Endodermal cell (in vitro differentiated cells): ENCODE results near the gene CGB7. TPM values are rescaled to one million over a fixed set of nuclear protein-coding genes. Genes with fewer than 3 reads are reported as not detected.

ENCODE experiments used
- DNase-seq: peaks from one replicate; pipeline ENCODE4 v3.0.0-alpha.2; 2017
- H3K27ac ChIP-seq: 2 replicates; pipeline ENCODE4 v1.5.1; 2013; ENCODE audit warnings: mild to moderate bottlenecking, low read depth, low read length, moderate library complexity
- H3K27me3 ChIP-seq: 2 replicates; pipeline ENCODE4 v1.6.1; 2013; ENCODE audit warnings: mild to moderate bottlenecking, low read length, moderate library complexity; ENCODE audit not compliant: insufficient read depth, control insufficient read depth, poor library complexity, severe bottlenecking
- H3K36me3 ChIP-seq: 2 replicates; pipeline ENCODE4 v1.7.0; 2013; ENCODE audit warnings: mild to moderate bottlenecking, low read length, moderate library complexity; ENCODE audit not compliant: control insufficient read depth, insufficient read depth
- H3K4me1 ChIP-seq: one replicate; pipeline ENCODE4 v1.7.0; 2013; ENCODE audit warnings: low read length; ENCODE audit not compliant: control insufficient read depth, insufficient read depth
- H3K4me3 ChIP-seq: 2 replicates; pipeline ENCODE4 v1.5.1; 2013; ENCODE audit warnings: mild to moderate bottlenecking, low read length, moderate library complexity
- H3K9ac ChIP-seq: 2 replicates; pipeline ENCODE4 v1.6.1; 2013; ENCODE audit warnings: mild to moderate bottlenecking, low read length, moderate library complexity; ENCODE audit not compliant: poor library complexity, severe bottlenecking; ENCODE audit errors: extremely low read depth
- H3K9me3 ChIP-seq: 2 replicates; pipeline ENCODE4 v1.6.1; 2013; ENCODE audit warnings: mild to moderate bottlenecking, low read length, moderate library complexity; ENCODE audit not compliant: control insufficient read depth
- H3K27ac Mint-ChIP-seq: 2 replicates; pipeline ENCODE4 v1.8.0; 2020; ENCODE audit warnings: mixed read lengths
- H3K27me3 Mint-ChIP-seq: 2 replicates; pipeline ENCODE4 v1.8.0; 2021; ENCODE audit warnings: mild to moderate bottlenecking, mixed read lengths; ENCODE audit not compliant: insufficient read depth
- H3K36me3 Mint-ChIP-seq: 2 replicates; pipeline ENCODE4 v1.8.0; 2020; ENCODE audit warnings: low read depth, mixed read lengths
- H3K4me1 Mint-ChIP-seq: 2 replicates; pipeline ENCODE4 v1.8.0; 2020; ENCODE audit warnings: mixed read lengths
- H3K4me3 Mint-ChIP-seq: 2 replicates; pipeline ENCODE4 v1.8.0; 2020; ENCODE audit warnings: mild to moderate bottlenecking, moderate library complexity, mixed read lengths
- H3K9me3 Mint-ChIP-seq: 2 replicates; pipeline ENCODE4 v1.8.0; 2020; ENCODE audit warnings: mild to moderate bottlenecking, mixed read lengths
- CTCF ChIP-seq: fragments of 200-600 bp; sonication (generic); conservative IDR thresholded peaks from 2 replicates; pipeline ENCODE4 v1.5.0; 2021; ENCODE audit warnings: antibody characterized with exemption, mild to moderate bottlenecking
- WGBS, 2 experiments: methylation state at CpG; one replicate each; pipeline versions ENCODE4 v1.1.5 to v1.1.7; 2013; ENCODE audit warnings: missing lambda C conversion rate in 2 of 2, mixed read lengths in 1 of 2; ENCODE audit not compliant: insufficient coverage in 1 of 2, insufficient read length in 1 of 2; 5-methylcytosine and 5-hydroxymethylcytosine counted together
- total RNA-seq, 2 donors: library from RNA; stranded (reverse); fragmentation: NEBNext Ultra II Directional in 1 of 2; extraction: Animal tissue kit (Norgen Biotek cat#: 25700) in 1 of 2; gene quantifications; 2 replicates in 1 of 2; 3 replicates in 1 of 2; pipeline ENCODE4 v1.2.1, GENCODE V29; 2021

CGB7 gene
- total RNA-seq, 2 donors from 2014 or later = 1.5 to 2.9 TPM

GRCh38 chr19:49094505-49095482, 37.2 kb upstream of the CGB7 start:
- H3K4me1 Mint-ChIP-seq = peaks cover 1% of the 10 kb centered on the region
- Histone ChIP-seq H3K27ac (no peak overlapping the region), H3K4me1 (peaks cover 10% of the 10 kb centered on the region), H3K9me3 (no peaks in the 10 kb centered on the region), H3K4me3 (no peak overlapping the region), H3K9ac (no peak overlapping the region), H3K36me3 (peaks cover 95% of the 10 kb centered on the region), H3K27me3 (no peaks in the 10 kb centered on the region)
- H3K27ac Mint-ChIP-seq = no peak overlapping the region
- no peak for DNase-seq
- peaks cover 81% of the 10 kb centered on the region for H3K36me3 Mint-ChIP-seq
- no peaks in the 10 kb centered on the region for H3K9me3 Mint-ChIP-seq
- no peak for TF ChIP-seq CTCF
- no peak overlapping the region for H3K4me3 Mint-ChIP-seq
- H3K27me3 Mint-ChIP-seq = no peaks in the 10 kb centered on the region
- 92 to 95% methylated on average over 21 to 23 of the region's 23 CpGs for WGBS, 2 experiments

- no peak for DNase-seq
- no peak for TF ChIP-seq CTCF
- Histone ChIP-seq H3K4me3 (no peak overlapping the region), H3K4me1 (peaks cover 4% of the 10 kb centered on the region), H3K9ac (no peak overlapping the region), H3K9me3 (no peaks in the 10 kb centered on the region), H3K27ac (no peak overlapping the region), H3K36me3 (peaks cover 90% of the 10 kb centered on the region), H3K27me3 (no peaks in the 10 kb centered on the region)
- Mint-ChIP-seq H3K9me3 (no peaks in the 10 kb centered on the region), H3K27me3 (no peaks in the 10 kb centered on the region), H3K27ac (no peak overlapping the region), H3K4me3 (no peak overlapping the region), H3K4me1 (peaks cover 1% of the 10 kb centered on the region), H3K36me3 (peaks cover 75% of the 10 kb centered on the region)
- 95 to 98% methylated on average over 5 to 6 of the region's 6 CpGs for WGBS, 2 experiments
These were observed 35.1 kb upstream of the CGB7 start for GRCh38 chr19:49092686-49093085.

GRCh38 chr19:49091391-49092038, 34.0 kb upstream of the CGB7 start:
- peaks cover 3% of the 10 kb centered on the region for H3K4me1 Mint-ChIP-seq
- 95 to 96% methylated on average over 14 to 17 of the region's 17 CpGs for WGBS, 2 experiments

More at GRCh38 chr19:49091391-49092038, 34.0 kb upstream of the CGB7 start:
- Mint-ChIP-seq H3K27ac (no peak overlapping the region), H3K27me3 (no peaks in the 10 kb centered on the region), H3K9me3 (no peaks in the 10 kb centered on the region), H3K36me3 (peaks cover 77% of the 10 kb centered on the region), H3K4me3 (no peak overlapping the region)
- H3K4me3 ChIP-seq = no peak overlapping the region
- no peak for DNase-seq
- H3K9me3 ChIP-seq = no peaks in the 10 kb centered on the region
- H3K4me1 ChIP-seq = no peaks in the 10 kb centered on the region
- no peak overlapping the region for H3K27ac ChIP-seq
- TF ChIP-seq CTCF = no peak
- H3K27me3 ChIP-seq = no peaks in the 10 kb centered on the region
- H3K9ac ChIP-seq = no peak overlapping the region
- peaks cover 90% of the 10 kb centered on the region for H3K36me3 ChIP-seq
